ENCODE measurements around the gene SLC4A3. TPM values are rescaled to one million over a fixed set of nuclear protein-coding genes. Genes with fewer than 3 reads are reported as not detected.

Gene SLC4A3
- total RNA-seq, 1 experiment from 2014 or later = 11.6 TPM

- no peak for ATAC-seq
- no peak for TF ChIP-seq CTCF (conservative IDR thresholded peaks at IDR 0.05; ENCODE audit: low read depth, low read length)
- Histone ChIP-seq H3K79me2 (ENCODE audit: low read length) (no peaks in the 10 kb centered on the region), H3F3A (ENCODE audit: low read length, unreplicated experiment) (no peaks in the 10 kb centered on the region), H3K4me3 (ENCODE audit: low read length) (no peak overlapping the region), H3K27me3 (ENCODE audit: low read length) (no peaks in the 10 kb centered on the region), H3K9me2 (replicated peaks; ENCODE audit: low read length) (no peaks in the 10 kb centered on the region), H3K4me1 (ENCODE audit: insufficient read depth, low read length) (no peaks in the 10 kb centered on the region), H3K9ac (ENCODE audit: low read length) (no peak overlapping the region), H2AFZ (ENCODE audit: low read length) (no peak overlapping the region), H3K4me2 (ENCODE audit: low read length) (no peak overlapping the region), H3K36me3 (ENCODE audit: low read depth, low read length) (0 out of 2 replicates have a peak, but pooled peaks cover 2% of the 10 kb centered on the region), H3K27ac (ENCODE audit: low read length) (no peak overlapping the region), H3K9me3 (ENCODE audit: low read length) (no peaks in the 10 kb centered on the region), H4K20me1 (ENCODE audit: low read length) (no peaks in the 10 kb centered on the region)
- ChIA-PET POLR2A (ENCODE audit: unreplicated experiment) (no interaction called here), CTCF (no interaction called here)
- intact Hi-C loops (cut with micrococcal nuclease) = no loop called here
- DNase-seq = no peak
- BruUV-seq (replicated peaks) = no TSS peak
Observed at GRCh38 chr2:219615894-219616293, 11.5 kb upstream of the SLC4A3 start.

- BruUV-seq (replicated peaks) = no TSS peak
- CTCF ChIA-PET = interaction anchor here (0.6 kb wide), 1 partner anchor 74 kb away, joined by 3 read pairs; no protein-coding TSS in a partner anchor
- intact Hi-C loops (cut with micrococcal nuclease) = no loop called here
Observed at GRCh38 chr2:219616550-219616949, 10.9 kb upstream of the SLC4A3 start.

GRCh38 chr2:219618733-219619122, 8.7 kb upstream of the SLC4A3 start:
- no TSS peak for BruUV-seq (replicated peaks)
- Histone ChIP-seq H3K9me2 (replicated peaks; ENCODE audit: low read length) (no peaks in the 10 kb centered on the region), H3K9me3 (ENCODE audit: low read length) (no peaks in the 10 kb centered on the region), H3F3A (ENCODE audit: low read length, unreplicated experiment) (no peaks in the 10 kb centered on the region), H2AFZ (ENCODE audit: low read length) (no peak overlapping the region), H3K27me3 (ENCODE audit: low read length) (no peaks in the 10 kb centered on the region), H3K79me2 (ENCODE audit: low read length) (no peaks in the 10 kb centered on the region), H4K20me1 (ENCODE audit: low read length) (no peaks in the 10 kb centered on the region), H3K4me2 (ENCODE audit: low read length) (no peak overlapping the region), H3K27ac (ENCODE audit: low read length) (no peak overlapping the region), H3K4me1 (ENCODE audit: insufficient read depth, low read length) (no peaks in the 10 kb centered on the region), H3K36me3 (ENCODE audit: low read depth, low read length) (0 out of 2 replicates have a peak, but pooled peaks cover 2% of the 10 kb centered on the region), H3K9ac (ENCODE audit: low read length) (no peak overlapping the region), H3K4me3 (ENCODE audit: low read length) (no peak overlapping the region)
- CTCF ChIA-PET = no interaction called here
- ATAC-seq (no peak), DNase-seq (no peak)
- TF ChIP-seq EZH2 (IDR thresholded peaks at IDR 0.05; ENCODE audit: low read length, unreplicated experiment) (no peak), CTCF (conservative IDR thresholded peaks at IDR 0.05; ENCODE audit: low read depth, low read length) (no peak), EZH2phosphoT487 (IDR thresholded peaks at IDR 0.05; ENCODE audit: borderline replicate concordance, low read length) (no peak)
- intact Hi-C loops (cut with micrococcal nuclease) = no loop called here
- POLR2A ChIA-PET (ENCODE audit: unreplicated experiment) = no interaction called here

More at GRCh38 chr2:219616550-219616949, 10.9 kb upstream of the SLC4A3 start:
- H3K4me1 ChIP-seq (ENCODE audit: insufficient read depth, low read length) = no peaks in the 10 kb centered on the region
- H2AFZ ChIP-seq (ENCODE audit: low read length) = no peak overlapping the region
- H3K4me2 ChIP-seq (ENCODE audit: low read length) = no peak overlapping the region
- no peaks in the 10 kb centered on the region for H3K27me3 ChIP-seq (ENCODE audit: low read length)
- ATAC-seq (no peak), DNase-seq (no peak)
- H3K27ac ChIP-seq (ENCODE audit: low read length) = no peak overlapping the region
- H3F3A ChIP-seq (ENCODE audit: low read length, unreplicated experiment) = no peaks in the 10 kb centered on the region
- H3K9ac ChIP-seq (ENCODE audit: low read length) = no peak overlapping the region
- H3K36me3 ChIP-seq (ENCODE audit: low read depth, low read length) = 0 out of 2 replicates have a peak, but pooled peaks cover 2% of the 10 kb centered on the region
- no peak overlapping the region for H3K4me3 ChIP-seq (ENCODE audit: low read length)
- H4K20me1 ChIP-seq (ENCODE audit: low read length) = no peaks in the 10 kb centered on the region
- no peaks in the 10 kb centered on the region for H3K79me2 ChIP-seq (ENCODE audit: low read length)
- no peaks in the 10 kb centered on the region for H3K9me2 ChIP-seq (replicated peaks; ENCODE audit: low read length)
- no peak for TF ChIP-seq EZH2 (IDR thresholded peaks at IDR 0.05; ENCODE audit: low read length, unreplicated experiment)
- no peak for TF ChIP-seq CTCF (conservative IDR thresholded peaks at IDR 0.05; ENCODE audit: low read depth, low read length)
- TF ChIP-seq EZH2phosphoT487 (IDR thresholded peaks at IDR 0.05; ENCODE audit: borderline replicate concordance, low read length) = no peak
- POLR2A ChIA-PET (ENCODE audit: unreplicated experiment) = no interaction called here
- H3K9me3 ChIP-seq (ENCODE audit: low read length) = no peaks in the 10 kb centered on the region
